HG03571 (cell line): ENCODE measurements around the gene SP8.

ENCODE experiments used
- ATAC-seq: cut with Tn5 transposase; IDR thresholded peaks from one replicate; pipeline ENCODE4 v1.9.1; 2021; ENCODE audit not compliant: unreplicated experiment

The SP8 gene

DNA sequence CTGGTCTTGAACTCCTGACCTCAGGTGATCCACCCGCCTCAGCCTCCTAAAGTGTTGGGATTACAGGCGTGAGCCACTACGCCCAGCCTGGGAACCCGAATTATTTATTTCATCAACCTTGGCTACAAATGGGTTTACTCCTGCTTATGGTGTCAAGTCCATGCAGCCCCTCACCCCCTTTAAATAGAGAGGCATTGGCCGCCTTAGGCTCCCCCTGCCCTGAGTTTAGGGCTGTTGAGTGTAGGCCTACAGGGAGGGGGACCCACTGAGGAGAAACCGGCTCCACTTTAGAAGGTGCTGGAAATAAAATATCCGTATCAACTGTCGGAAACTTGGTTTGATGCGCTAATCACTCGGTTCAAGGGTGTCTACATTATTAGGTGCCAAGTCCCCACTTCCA is 8.7 kb upstream of the SP8 start:
- no peak for ATAC-seq

DNA sequence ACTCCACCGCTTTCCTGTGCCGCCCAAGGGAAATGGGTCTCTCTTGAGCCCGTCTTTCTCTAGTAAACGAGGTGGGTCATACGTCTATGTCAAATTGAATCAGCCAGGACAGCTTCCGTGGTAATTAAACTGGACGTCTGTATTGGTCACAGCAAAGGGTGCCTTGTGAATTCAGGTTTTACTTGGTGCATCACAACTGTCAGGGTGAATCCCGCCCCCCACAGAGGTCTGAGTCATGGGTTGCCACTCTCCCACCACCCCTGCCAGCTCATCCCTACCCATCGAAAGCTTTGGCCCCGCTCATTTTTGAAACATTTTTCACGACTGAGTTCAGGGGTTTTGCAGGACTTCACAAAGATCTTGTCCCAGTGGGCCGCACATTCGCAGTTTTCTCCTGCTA is 8.0 kb upstream of the SP8 start:
- no peak for ATAC-seq

GRCh38 chr7:20793694-20794394 is 7.2 kb upstream of the SP8 start:
- ATAC-seq: no peak

GRCh38 chr7:20793248-20793647 is 6.6 kb upstream of the SP8 start:
- no peak for ATAC-seq

DNA sequence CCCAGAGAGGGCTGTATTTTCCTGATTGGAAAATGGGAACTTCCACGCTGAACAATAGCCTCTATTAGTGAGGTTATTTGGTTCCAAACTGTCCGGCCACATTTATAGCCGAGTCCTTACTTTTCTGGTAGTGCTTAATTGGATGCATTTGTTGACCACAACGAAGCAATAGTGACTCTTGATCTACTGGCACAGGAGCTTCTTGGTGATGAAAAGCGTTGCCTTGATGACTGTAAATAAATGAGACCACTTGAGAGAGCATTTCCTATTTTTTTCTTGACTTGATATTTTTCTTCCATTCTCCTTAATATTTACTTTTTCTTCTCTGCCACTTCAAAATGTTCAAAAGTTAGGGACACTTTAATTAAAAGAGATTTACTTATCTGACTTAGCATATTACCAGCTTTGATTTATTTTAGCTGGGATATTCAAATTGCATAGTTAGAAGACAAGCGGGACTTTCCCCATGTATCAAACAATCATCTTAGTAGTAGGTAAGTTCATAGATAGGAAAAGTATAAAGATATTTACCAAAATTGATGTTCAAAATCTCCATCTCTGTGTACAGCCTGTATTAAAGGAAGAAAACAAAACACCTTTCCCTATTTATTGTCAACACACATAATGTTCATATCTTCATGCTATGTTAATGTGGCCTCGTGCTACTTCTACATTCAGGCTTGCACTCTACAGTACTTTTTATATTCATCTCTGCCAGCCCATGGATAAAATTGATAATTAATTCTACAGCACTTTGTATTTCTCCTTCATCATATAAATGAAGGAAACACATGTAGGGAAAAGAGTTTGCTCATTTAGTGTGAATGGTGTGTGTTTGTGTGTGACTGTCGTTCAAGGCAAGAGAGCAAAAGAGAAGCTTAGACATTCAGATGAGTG is 5.1 kb upstream of the SP8 start:
- ATAC-seq: no peak

DNA sequence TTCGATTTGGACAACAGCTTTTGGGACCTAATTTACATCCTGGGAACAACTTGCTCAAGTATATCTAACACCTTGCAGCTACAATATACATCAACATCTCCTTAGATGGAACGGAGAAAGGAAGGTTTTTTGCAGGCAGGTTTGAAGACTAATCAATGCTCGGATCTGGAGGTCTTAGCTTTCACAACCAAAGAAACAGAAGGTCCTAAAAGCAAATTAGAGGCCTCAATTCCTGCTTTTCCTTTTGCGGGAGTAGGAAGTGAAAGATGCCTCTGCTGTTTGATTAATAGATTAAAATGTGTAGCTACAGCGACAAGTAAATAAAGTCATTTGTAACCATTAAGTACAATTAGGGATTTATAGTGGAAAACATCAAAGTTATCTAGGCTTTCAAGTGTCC is 3.7 kb upstream of the SP8 start:
- no peak for ATAC-seq

GRCh38 chr7:20788420-20788990 is 1.8 kb upstream of the SP8 start:
- no peak for ATAC-seq

DNA sequence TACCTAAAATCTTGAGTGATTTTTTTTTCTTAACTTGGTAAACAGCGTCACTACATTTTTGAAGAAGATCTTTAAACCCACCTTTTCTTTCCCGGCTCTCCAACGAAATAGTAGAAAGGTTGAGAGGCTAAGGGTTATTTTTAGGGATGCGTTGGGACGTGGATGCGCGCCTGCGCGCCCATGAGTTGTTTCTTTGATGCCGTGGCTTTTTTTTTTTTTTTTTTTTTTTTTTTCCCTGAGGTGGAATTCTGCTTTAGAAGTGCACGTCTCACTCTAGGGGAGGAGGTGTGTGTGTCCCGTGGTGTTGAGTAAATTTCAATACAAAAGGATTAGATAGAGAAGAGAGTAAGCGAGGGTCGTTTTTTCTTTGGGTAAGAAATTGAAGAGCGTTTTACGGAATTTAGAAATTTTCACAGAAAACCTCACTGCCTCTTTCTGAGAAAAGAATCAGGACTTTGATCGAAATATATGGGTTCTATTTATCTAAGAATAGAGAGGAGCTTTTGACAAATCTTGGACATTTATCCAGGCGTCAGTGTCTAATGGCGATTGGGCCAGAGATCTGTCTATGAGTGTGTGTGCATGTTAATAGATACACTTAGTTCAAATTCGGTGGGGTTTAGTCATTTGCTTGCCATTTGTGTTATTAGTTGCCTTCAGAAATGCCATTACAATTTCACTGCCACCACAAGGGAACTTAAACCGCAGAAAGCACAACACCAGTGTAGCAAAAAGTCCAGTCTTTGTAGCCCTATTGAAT is 1.2 kb upstream of the SP8 start:
- ATAC-seq: no peak

GRCh38 chr7:20786421-20786778 is 286 bp downstream of the SP8 start:
- no peak for ATAC-seq

- ATAC-seq: no peak
Measured at GRCh38 chr7:20786049-20786412, 655 bp downstream of the SP8 start.

- no peak for ATAC-seq
Measured at GRCh38 chr7:20785157-20786048, 1.3 kb downstream of the SP8 start.

DNA sequence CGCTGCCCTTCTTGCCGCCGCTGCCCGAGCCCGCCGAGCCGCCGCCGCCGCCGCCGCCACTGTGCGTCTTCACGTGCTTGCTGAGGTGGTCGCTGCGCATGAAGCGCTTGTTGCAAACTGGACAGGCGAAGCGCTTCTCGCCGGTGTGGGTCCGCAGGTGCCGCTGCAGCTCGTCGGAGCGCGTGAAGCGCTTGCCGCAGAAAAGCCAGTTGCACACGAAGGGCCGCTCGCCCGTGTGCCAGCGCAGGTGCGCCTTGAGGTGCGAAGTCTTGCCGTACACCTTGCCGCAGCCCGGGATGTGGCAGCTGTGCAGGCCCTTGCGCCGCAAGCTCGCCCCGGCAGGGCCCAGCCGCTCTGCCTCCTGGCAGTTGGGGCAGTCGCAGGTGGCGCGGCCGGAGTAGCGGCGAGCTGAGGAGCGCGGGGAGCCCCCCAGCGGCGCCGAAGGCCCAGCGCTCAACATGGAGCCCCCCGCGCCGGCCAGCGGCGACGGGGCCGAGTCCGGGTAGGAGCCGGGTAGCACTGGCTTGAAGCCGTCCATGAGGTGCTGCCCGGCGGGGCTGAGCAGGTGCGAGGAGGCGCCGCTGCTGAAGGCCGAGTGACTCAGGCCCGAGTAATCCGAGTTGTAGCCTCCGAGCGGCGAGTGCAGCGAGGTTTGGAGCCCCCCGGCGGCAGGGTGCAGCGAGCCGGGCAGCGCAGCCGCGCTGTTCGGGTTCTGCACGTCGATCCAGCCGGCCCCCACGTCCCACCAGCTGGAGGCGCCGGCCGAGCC is 2.1 kb downstream of the SP8 start:
- no peak for ATAC-seq

DNA sequence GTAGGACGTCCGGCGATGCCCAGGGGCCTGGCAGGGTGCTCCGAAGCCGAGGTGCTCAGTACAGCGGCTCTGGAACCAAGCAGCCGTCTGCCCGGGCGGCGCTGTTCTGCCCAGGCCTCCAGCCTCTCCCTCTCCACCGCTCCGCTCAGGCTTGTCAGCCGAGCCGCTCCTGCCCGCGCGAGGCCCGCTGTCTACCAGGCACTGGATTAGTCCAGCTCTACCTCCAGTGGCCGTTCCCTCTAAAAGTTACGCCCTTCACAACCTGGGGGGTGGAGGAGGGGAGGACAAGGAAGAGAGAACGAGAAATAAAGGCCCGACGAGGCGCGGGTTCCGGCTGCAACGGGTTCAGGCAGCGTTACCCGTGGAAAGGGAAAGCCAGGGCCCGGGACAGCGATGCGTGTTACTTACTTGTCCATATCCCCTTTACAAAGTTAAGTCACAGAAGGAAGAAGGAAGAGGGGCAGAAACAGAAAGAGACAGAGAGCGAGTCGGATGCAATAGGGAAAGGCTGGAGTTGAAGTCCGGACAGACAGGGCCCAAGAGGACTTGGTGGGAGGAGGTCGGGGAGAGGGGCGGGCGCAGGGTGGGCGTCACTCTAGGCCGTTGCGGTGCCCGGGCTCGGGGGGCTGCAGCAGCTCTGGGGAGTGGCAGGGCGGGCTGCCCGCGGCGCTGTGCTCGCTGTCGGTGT is 2.8 kb downstream of the SP8 start:
- no peak for ATAC-seq

GRCh38 chr7:20783125-20783699 is 3.5 kb downstream of the SP8 start:
- ATAC-seq: no peak

DNA sequence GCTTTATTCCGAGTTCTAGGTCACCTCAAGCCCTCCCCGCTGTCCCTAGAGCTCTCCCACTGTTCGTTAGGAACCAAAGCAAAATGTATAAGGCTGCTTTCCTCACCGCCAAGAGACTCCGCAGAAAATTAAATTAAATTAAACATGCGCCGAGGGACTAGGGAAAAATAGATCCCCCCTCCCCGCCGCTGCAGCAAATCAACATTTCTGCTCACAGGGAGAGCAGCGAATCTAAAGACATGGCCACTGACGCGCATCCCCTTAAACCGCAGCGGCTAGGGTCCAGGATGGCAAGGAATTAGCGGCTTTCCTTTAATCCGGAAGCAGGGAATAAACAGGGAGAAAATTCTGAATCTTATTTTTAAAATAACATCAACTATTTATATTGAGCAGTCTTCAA is 7.6 kb downstream of the SP8 start:
- no peak for ATAC-seq

- peak; percentile 66 for ATAC-seq
Measured at GRCh38 chr7:20778063-20778721, 8.5 kb downstream of the SP8 start.

GRCh38 chr7:20777377-20778062 is 9.2 kb downstream of the SP8 start:
- no peak for ATAC-seq

- no peak for ATAC-seq
Measured at GRCh38 chr7:20776942-20777341, 9.7 kb downstream of the SP8 start.
